Esophagus muscularis mucosa (tissue), 4 donors: Measurements from ENCODE around the gene OAS3. TPM values are rescaled to one million over a fixed set of nuclear protein-coding genes. Genes with fewer than 3 reads are reported as not detected.

Source experiments
- DNase-seq: peaks from one replicate; pipeline ENCODE4 v3.0.0-alpha.2; 2017; ENCODE audit errors: extremely low spot score
- H3K27ac ChIP-seq, 4 donors: fragments of 200-600 bp; sonication (generic); replicated peaks in 1 of 4; 1 replicate in 3 of 4; 2 replicates in 1 of 4; pipeline ENCODE4 v1.5.1; 2016 to 2019; ENCODE audit warnings: mild to moderate bottlenecking in 1 of 4
- H3K27me3 ChIP-seq, 4 donors: fragments of 200-600 bp; sonication (generic); one replicate each; pipeline versions ENCODE4 v1.5.1 to v1.6.0; 2016 to 2019
- H3K36me3 ChIP-seq, 4 donors: fragments of 200-600 bp; sonication (generic); one replicate each; pipeline ENCODE4 v1.5.1; 2016 to 2019
- H3K4me1 ChIP-seq, 4 donors: fragments of 200-600 bp; sonication (generic); one replicate each; pipeline ENCODE4 v1.5.1; 2016 to 2019
- H3K4me3 ChIP-seq, 4 donors: fragments of 200-600 bp; sonication (generic); 1 replicate in 2 of 4; 2 replicates in 2 of 4; pipeline ENCODE4 v1.5.1; 2016 to 2019; ENCODE audit warnings: mild to moderate bottlenecking in 4 of 4, moderate library complexity in 1 of 4
- H3K9me3 ChIP-seq, 4 donors: fragments of 200-600 bp; sonication (generic); 1 replicate in 3 of 4; 2 replicates in 1 of 4; pipeline ENCODE4 v1.5.1; 2016 to 2019
- CTCF ChIP-seq, 3 experiments: fragments of 200-600 bp in 2 of 3; fragments of 450-650 bp in 1 of 3; sonication (generic) in 2 of 3; IDR thresholded peaks; one replicate each; pipeline ENCODE4 v1.5.1; 2017 to 2019; ENCODE audit warnings: antibody characterized with exemption in 3 of 3, mild to moderate bottlenecking in 2 of 3, moderate library complexity in 1 of 3
- EP300 ChIP-seq: sonication (generic); formaldehyde crosslinking; IDR thresholded peaks from one replicate; pipeline ENCODE4 v1.6.1; 2017; ENCODE audit warnings: antibody characterized with exemption
- POLR2A ChIP-seq: fragments of 450-650 bp; IDR thresholded peaks from one replicate; pipeline ENCODE4 v1.6.1; 2017; ENCODE audit warnings: antibody characterized with exemption, moderate library complexity, mild to moderate bottlenecking, low read depth
- POLR2AphosphoS5 ChIP-seq, 2 donors: sonication (generic); formaldehyde crosslinking; IDR thresholded peaks; one replicate each; pipeline ENCODE4 v1.6.1; 2017; ENCODE audit warnings: antibody characterized with exemption in 2 of 2
- WGBS: methylation state at CpG from one replicate; pipeline ENCODE4 v1.1.5; 2018; 5-methylcytosine and 5-hydroxymethylcytosine counted together
- intact Hi-C: fragments of 100-400 bp; cut with DNase I; formaldehyde crosslinking; loops from one replicate; pipeline ENCODE4 v1.15.1; 2023
- total RNA-seq, 4 donors: library from RNA; depleted of rRNA; stranded (reverse); fragments of >200 nt; gene quantifications; one replicate each; pipeline versions ENCODE4 v1.1.0 to v1.2.1, GENCODE V29; 2016

OAS3 gene
- total RNA-seq, 4 donors from 2014 or later = 6.0 to 9.6 (median 9.2) TPM

- peaks cover 0 to 60% (median 28%) of the 10 kb centered on the region in 4 donors for H3K36me3 ChIP-seq
- H3K27me3 ChIP-seq = peaks cover 0 to 7% (median 0%) of the 10 kb centered on the region in 4 donors
- 83% methylated on average over 6 of the region's 7 CpGs for WGBS
- intact Hi-C loops = no loop called here
- no peaks in the 10 kb centered on the region for H3K4me1 ChIP-seq
- peaks cover 0 to 13% (median 2%) of the 10 kb centered on the region in 4 donors for H3K9me3 ChIP-seq
- H3K27ac ChIP-seq = no peak overlapping the region
- no peak for DNase-seq
- TF ChIP-seq EP300 = no peak
- no peak for TF ChIP-seq POLR2A
- TF ChIP-seq POLR2AphosphoS5 (IDR thresholded peaks at IDR 0.05) = no peak
- no peak for TF ChIP-seq CTCF (IDR thresholded peaks at IDR 0.05)
- no peak overlapping the region for H3K4me3 ChIP-seq
Observed at GRCh38 chr12:112997506-112997905, 59.2 kb downstream of the OAS3 start.

- Histone ChIP-seq H3K4me1 (no peaks in the 10 kb centered on the region), H3K36me3 (peaks cover 0 to 73% (median 38%) of the 10 kb centered on the region in 4 donors), H3K27ac (no peak overlapping the region), H3K9me3 (peaks cover 0 to 13% (median 2%) of the 10 kb centered on the region in 4 donors), H3K4me3 (no peak overlapping the region), H3K27me3 (peaks cover 0 to 7% (median 0%) of the 10 kb centered on the region in 4 donors)
- 81% methylated on average over 12 of the region's 12 CpGs for WGBS
- DNase-seq = no peak
- no peak for TF ChIP-seq POLR2A
- no peak for TF ChIP-seq POLR2AphosphoS5 (IDR thresholded peaks at IDR 0.05)
- TF ChIP-seq CTCF (IDR thresholded peaks at IDR 0.05) = no peak
- no peak for TF ChIP-seq EP300
- intact Hi-C loops = no loop called here
Observed at GRCh38 chr12:112998987-112999767, 60.9 kb downstream of the OAS3 start.

GRCh38 chr12:113000433-113000832 is 62.2 kb downstream of the OAS3 start:
- H3K4me1 ChIP-seq = no peaks in the 10 kb centered on the region
- H3K9me3 ChIP-seq = peaks cover 0 to 13% (median 2%) of the 10 kb centered on the region in 4 donors
- no peak overlapping the region for H3K4me3 ChIP-seq
- TF ChIP-seq CTCF (IDR thresholded peaks at IDR 0.05) = no peak
- no peak for TF ChIP-seq POLR2A
- TF ChIP-seq EP300 = no peak
- TF ChIP-seq POLR2AphosphoS5 (IDR thresholded peaks at IDR 0.05) = no peak
- H3K36me3 ChIP-seq = peaks cover 0 to 83% (median 42%) of the 10 kb centered on the region in 4 donors
- H3K27me3 ChIP-seq = peaks cover 0 to 7% (median 0%) of the 10 kb centered on the region in 4 donors
- intact Hi-C loops = no loop called here
- H3K27ac ChIP-seq = no peak overlapping the region
- 96% methylated on average over 6 of the region's 6 CpGs for WGBS
- no peak for DNase-seq

GRCh38 chr12:113002155-113002554 is 63.9 kb downstream of the OAS3 start:
- no peak overlapping the region for H3K27ac ChIP-seq
- intact Hi-C loops = no loop called here
- no peak for TF ChIP-seq CTCF (IDR thresholded peaks at IDR 0.05)
- no peak for TF ChIP-seq POLR2AphosphoS5 (IDR thresholded peaks at IDR 0.05)
- no peak for TF ChIP-seq POLR2A
- TF ChIP-seq EP300 = no peak
- H3K27me3 ChIP-seq = peaks cover 0 to 7% (median 0%) of the 10 kb centered on the region in 4 donors
- H3K9me3 ChIP-seq = peaks cover 0 to 13% (median 2%) of the 10 kb centered on the region in 4 donors
- no peak overlapping the region for H3K4me3 ChIP-seq
- DNase-seq = no peak
- WGBS = 75% methylated on average over 4 of the region's 4 CpGs
- peaks cover under 1 to 83% (median 45%) of the 10 kb centered on the region in 4 donors for H3K36me3 ChIP-seq
- H3K4me1 ChIP-seq = no peaks in the 10 kb centered on the region
